ENCODE data around the gene PHETA1. TPM values are rescaled to one million over a fixed set of nuclear protein-coding genes. Genes with fewer than 3 reads are reported as not detected.

Gene PHETA1, protein sequence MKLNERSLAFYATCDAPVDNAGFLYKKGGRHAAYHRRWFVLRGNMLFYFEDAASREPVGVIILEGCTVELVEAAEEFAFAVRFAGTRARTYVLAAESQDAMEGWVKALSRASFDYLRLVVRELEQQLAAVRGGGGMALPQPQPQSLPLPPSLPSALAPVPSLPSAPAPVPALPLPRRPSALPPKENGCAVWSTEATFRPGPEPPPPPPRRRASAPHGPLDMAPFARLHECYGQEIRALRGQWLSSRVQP
- total RNA-seq (2016; rRNA removed; fragmentation: Illumina TruSeq; extraction: Trizol): 12.7 and 20.8 TPM in 2 replicates
- 4.6 and 5.4 TPM in 2 replicates for total RNA-seq (2016; cell fraction: cytosol; rRNA removed; fragmentation: Illumina TruSeq; extraction: Trizol; ENCODE audit: low read depth)
- 11.4 and 21.0 TPM in 2 replicates for total RNA-seq (2016; cell fraction: insoluble cytoplasmic fraction; rRNA removed; fragmentation: Illumina TruSeq; extraction: Trizol)
- total RNA-seq (2016; cell fraction: membrane; rRNA removed; fragmentation: Illumina TruSeq; extraction: Trizol): 20.1 and 22.4 TPM in 2 replicates
- 11.4 and 16.8 TPM in 2 replicates for total RNA-seq (2016; cell fraction: nucleus; rRNA removed; fragmentation: Illumina TruSeq; extraction: Trizol)
- 11.3 and 15.8 TPM in 2 replicates for polyA plus RNA-seq (2011; rRNA removed)
- polyA plus RNA-seq (2011; cell fraction: cytosol; rRNA removed): 13.8 and 16.9 TPM in 2 replicates
- polyA plus RNA-seq (2011; cell fraction: nucleus; rRNA removed): 38.7 and 41.4 TPM in 2 replicates
- polyA plus RNA-seq (2012): 7.6 and 12.3 TPM in 2 replicates
- 4.7 and 5.7 TPM in 2 replicates for polyA plus RNA-seq (2016; cell fraction: cytosol; fragmentation: Illumina TruSeq; extraction: Trizol; ENCODE audit: low read depth)
- 15.8 and 19.6 TPM in 2 replicates for polyA plus RNA-seq (2016; cell fraction: insoluble cytoplasmic fraction; fragmentation: Illumina TruSeq; extraction: Trizol; ENCODE audit: low read depth)
- polyA plus RNA-seq (2016; cell fraction: membrane; fragmentation: Illumina TruSeq; extraction: Trizol; ENCODE audit: low read depth): 18.1 and 18.8 TPM in 2 replicates
- 31.9 and 34.8 TPM in 2 replicates for polyA plus RNA-seq (2016; cell fraction: nucleus; fragmentation: Illumina TruSeq; extraction: Trizol; ENCODE audit: insufficient read depth, low read depth)
- 1.6 and 19.4 TPM in 2 replicates for polyA minus RNA-seq (2011; rRNA and poly(A)+ RNA removed; ENCODE audit: low replicate concordance)
- polyA minus RNA-seq (2011; cell fraction: cytosol; rRNA and poly(A)+ RNA removed): 7.2 and 10.0 TPM in 2 replicates
- polyA minus RNA-seq (2011; cell fraction: nucleus; rRNA and poly(A)+ RNA removed): 6.4 and 9.7 TPM in 2 replicates
- percentile 76 among the genes with signal in this experiment for Bru-seq, nascent RNA
- percentile 85 among the genes with signal in this experiment for BruChase-seq, experiment 1, labeled RNA remaining after a 6-hour chase
- BruChase-seq, experiment 2, labeled RNA remaining after a 2-hour chase: percentile 81 among the genes with signal in this experiment
- long read RNA-seq, experiment 1, partial matches to known transcripts: 0 of 6 reads
- long read RNA-seq, experiment 1, other reads (novel, unspliced or antisense): 6 of 6 reads
- long read RNA-seq, experiment 2, partial matches to known transcripts: 3 of 95 reads
- long read RNA-seq, experiment 2, other reads (novel, unspliced or antisense): 89 of 95 reads

GRCh38 chr12:111368788-111369495 lies at the start of gene PHETA1:
TSS of gene PHETA1 (minus strand) at chr12:111369095. CDS start at chr12:111363427, 5,668 bp downstream.
- H3K9me3 ChIP-seq (ENCODE audit: low read length): no peaks in the 10 kb centered on the region
- intact Hi-C loops (cut with micrococcal nuclease; ENCODE audit: unreplicated experiment): no loop called here
- peak within 1 kb of the TSS; percentile 50 for H2AFZ ChIP-seq (ENCODE audit: low read length)
- H4K20me1 ChIP-seq (ENCODE audit: insufficient read depth, low read length): peaks cover 22% of the 10 kb centered on the region
- DNase-seq (ENCODE audit: low spot score): peak; percentile 82
- BruUV-seq (replicated peaks): no TSS peak
- H3K9ac ChIP-seq (ENCODE audit: insufficient read depth, low read depth, low read length): peak within 1 kb of the TSS; percentile 89
- peak within 1 kb of the TSS; percentile 79 for H3K4me2 ChIP-seq (ENCODE audit: low read depth, low read length)
- peaks cover 37% of the 10 kb centered on the region for H3K4me1 ChIP-seq (ENCODE audit: insufficient read depth, low read length)
- ChIA-PET CTCF (ENCODE audit: low intra/inter-chr PET ratio, low total read pairs) (interaction anchor here (0.9 kb wide), 1 partner anchor 28 kb away, joined by 4 read pairs; no protein-coding TSS in a partner anchor), POLR2A (interaction anchor here (1.5 to 2.9 kb wide), 3 partner anchors 9 to 35 kb away, joined by 3 to 15 read pairs (median 5); no protein-coding TSS in a partner anchor)
- peaks cover 24% of the 10 kb centered on the region for H3K79me2 ChIP-seq (ENCODE audit: insufficient read depth, low read length)
- in situ Hi-C loops (cut with HindIII; ENCODE audit: extremely low pct_ligation_motif_present, low pct_unique_long_range_greater_than_20kb): no loop called here
- H3K27ac ChIP-seq (ENCODE audit: extremely low read length, insufficient read depth, low read length): peak within 1 kb of the TSS; percentile 72
- FAIRE-seq: peak; percentile 53
- H3K27me3 ChIP-seq (ENCODE audit: control insufficient read depth in 1 of 2, insufficient read depth in 2 of 2, low read length in 2 of 2): no peaks in the 10 kb centered on the region
- ATAC-seq: peak; percentile 86
- H3K36me3 ChIP-seq (replicated peaks in 1 of 2; ENCODE audit: control insufficient read depth in 1 of 2, insufficient read depth in 2 of 2, low read length in 2 of 2): peaks cover 7 to 23% of the 10 kb centered on the region in 2 experiments
- WGBS (ENCODE audit: low lambda C conversion rate): 0% methylated on average over 8 of the region's 72 CpGs
- peak within 1 kb of the TSS; percentile 84 to 97 (median 95) for H3K4me3 ChIP-seq (replicated peaks in 1 of 3; ENCODE audit: insufficient read depth in 1 of 3, low read depth in 2 of 3, low read length in 3 of 3)
- peak; percentile 75 for TF ChIP-seq ZMYM3 (CRISPR knock-in tag; IDR thresholded peaks at IDR 0.05)
- TF ChIP-seq ZNF101 (CRISPR knock-in tag; IDR thresholded peaks at IDR 0.05; ENCODE audit: borderline replicate concordance, low read depth): no peak
- no peak for TF ChIP-seq HNRNPH1 (optimal IDR thresholded peaks at IDR 0.05; ENCODE audit: low read depth, low read length)
- TF ChIP-seq, protein P1, sequence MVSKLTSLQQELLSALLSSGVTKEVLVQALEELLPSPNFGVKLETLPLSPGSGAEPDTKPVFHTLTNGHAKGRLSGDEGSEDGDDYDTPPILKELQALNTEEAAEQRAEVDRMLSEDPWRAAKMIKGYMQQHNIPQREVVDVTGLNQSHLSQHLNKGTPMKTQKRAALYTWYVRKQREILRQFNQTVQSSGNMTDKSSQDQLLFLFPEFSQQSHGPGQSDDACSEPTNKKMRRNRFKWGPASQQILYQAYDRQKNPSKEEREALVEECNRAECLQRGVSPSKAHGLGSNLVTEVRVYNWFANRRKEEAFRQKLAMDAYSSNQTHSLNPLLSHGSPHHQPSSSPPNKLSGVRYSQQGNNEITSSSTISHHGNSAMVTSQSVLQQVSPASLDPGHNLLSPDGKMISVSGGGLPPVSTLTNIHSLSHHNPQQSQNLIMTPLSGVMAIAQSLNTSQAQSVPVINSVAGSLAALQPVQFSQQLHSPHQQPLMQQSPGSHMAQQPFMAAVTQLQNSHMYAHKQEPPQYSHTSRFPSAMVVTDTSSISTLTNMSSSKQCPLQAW (CRISPR knock-in tag; IDR thresholded peaks at IDR 0.05): peak; percentile 43; the same call in 1 of the 2 replicates
- no peak for TF ChIP-seq ZNF646 (CRISPR knock-in tag; IDR thresholded peaks at IDR 0.05)
- no peak for TF ChIP-seq U2AF1 (optimal IDR thresholded peaks at IDR 0.05; ENCODE audit: low read depth, low read length)
